Activated CD8-positive, alpha-beta memory T cell treated with anti-CD3 and anti-CD28 coated beads for 24 hours (primary cell): Measurements from ENCODE around the gene PGAP2.
"Not testable (repeated sequence)": the region's sequence is repeated elsewhere in the genome, so short reads cannot be mapped to it uniquely, and the experiment has no call there.

Experiments used
- DNase-seq: peaks from one replicate; pipeline ENCODE4 v3.0.0-alpha.2; 2020

The PGAP2 gene

DNA sequence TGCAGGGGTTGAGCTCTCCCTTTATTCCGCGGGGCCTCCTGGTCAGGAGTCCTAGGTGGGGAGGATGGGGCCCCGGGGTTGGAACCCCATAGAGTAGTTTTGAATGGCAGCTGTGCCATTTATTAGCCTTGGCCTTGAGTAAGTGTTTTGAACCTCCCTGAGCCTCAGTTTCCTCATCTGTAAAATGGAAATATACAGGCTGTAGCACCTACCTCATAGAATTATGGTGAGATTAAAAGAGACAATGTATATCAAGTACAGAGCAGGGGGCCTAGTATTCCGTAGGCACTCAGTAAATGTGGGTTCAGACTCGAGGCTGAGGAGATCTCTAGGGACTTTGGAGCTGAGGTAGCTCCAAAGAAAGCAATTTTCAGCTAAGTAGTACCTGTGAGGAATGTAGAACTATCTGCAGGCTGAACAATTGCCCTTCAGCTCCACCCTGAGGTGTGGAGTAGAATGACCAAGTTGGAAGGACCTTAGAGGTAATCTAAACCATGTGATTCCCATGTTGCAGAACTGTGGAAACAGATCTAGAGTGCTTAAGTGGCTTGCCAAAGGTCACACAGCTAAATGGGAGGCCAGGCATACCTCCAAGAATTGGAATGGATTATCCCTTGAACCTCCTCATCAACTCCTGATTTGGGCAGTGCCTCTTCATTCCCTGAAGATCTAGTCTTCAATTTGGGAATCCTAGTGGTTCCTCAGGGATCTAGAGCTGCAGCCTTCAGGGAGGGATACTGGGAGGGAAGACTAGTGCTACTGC lies 682 bp downstream of the PGAP2 start:
- DNase-seq, result no peak

DNA sequence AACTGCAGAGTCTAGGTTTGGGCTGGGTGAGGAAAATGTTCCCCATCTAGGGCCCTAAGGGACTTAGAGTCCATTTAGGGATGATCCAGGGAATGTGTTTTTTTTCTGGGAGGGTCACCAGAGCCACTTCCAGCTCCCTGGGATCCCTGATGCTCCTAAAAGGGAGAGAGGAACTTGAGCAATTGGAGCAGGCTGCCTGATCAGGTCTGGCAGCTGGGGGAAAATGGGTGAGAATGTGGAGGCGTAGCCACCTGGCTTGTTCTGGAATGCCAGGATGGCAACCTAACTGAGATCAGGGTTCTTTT lies 1.2 kb downstream of the PGAP2 start:
- DNase-seq, result no peak

DNA sequence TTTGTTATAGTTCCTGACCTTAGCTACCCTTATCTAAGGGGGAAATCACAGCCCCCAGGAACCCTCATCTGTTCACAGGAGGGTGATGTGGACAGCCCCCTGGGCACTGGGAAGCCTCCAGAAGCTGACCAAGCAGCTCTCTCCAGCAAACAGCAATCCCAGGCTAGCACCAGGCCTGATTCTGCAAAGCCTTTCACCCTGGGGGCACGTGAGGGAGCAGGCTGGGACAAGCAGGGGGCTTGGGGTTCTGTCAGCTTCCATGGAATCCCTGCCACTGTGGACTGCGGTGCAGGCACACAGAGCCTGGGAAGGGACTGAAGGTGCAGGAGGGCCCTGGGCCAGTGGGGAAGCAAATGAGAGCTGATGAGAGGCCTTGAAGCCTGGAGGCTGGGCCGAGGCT lies 2.1 kb downstream of the PGAP2 start:
- no peak for DNase-seq

- DNase-seq, result no peak
These were observed 2.6 kb downstream of the PGAP2 start for GRCh38 chr11:3810951-3811350.

GRCh38 chr11:3814832-3815231 lies 6.5 kb downstream of the PGAP2 start:
- not testable (repeated sequence) for DNase-seq

DNA sequence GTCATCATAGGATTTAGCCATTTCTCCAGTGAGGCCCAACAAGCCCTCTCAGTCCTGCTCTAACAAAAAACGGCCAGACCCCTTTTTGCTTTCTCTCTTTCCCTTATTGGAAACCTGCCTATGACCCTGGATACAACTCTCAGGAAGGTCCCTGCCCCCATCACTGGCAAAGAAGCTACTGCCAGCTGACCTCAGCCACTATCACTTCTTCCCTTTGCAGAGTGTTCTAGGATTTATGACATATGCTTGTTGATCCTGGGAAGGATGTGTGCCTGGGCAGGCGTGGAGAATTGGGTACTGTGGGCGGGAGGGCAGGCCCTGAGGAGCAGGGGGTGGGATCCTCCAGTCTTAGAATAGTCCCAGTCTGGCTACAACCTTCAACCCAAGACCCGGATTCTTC lies 7.5 kb downstream of the PGAP2 start:
- no peak for DNase-seq

- DNase-seq, result no peak
These were observed 8.3 kb downstream of the PGAP2 start for GRCh38 chr11:3816673-3817072.

- no peak for DNase-seq
These were observed 8.9 kb downstream of the PGAP2 start for GRCh38 chr11:3817181-3817800.

DNA sequence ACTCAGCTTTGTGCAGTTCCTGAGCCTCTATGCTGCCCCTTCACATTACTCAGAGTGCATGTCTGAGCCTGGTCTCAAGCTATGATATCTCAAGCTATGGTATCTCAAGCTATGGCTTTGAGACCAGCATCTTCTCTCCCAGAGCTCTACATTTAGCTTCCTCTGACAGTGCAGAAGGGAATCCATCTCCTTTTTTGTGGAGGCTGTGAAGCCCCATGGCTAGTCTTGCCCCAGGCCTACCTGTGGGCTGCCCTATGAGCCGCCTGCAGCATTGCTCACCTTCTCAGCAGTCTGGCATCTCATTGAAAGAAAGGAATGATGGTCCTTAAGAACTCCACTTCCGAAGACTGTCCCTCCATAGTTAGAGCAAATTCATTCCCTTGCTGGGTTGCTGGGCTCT lies 12.6 kb downstream of the PGAP2 start:
- no peak for DNase-seq

DNA sequence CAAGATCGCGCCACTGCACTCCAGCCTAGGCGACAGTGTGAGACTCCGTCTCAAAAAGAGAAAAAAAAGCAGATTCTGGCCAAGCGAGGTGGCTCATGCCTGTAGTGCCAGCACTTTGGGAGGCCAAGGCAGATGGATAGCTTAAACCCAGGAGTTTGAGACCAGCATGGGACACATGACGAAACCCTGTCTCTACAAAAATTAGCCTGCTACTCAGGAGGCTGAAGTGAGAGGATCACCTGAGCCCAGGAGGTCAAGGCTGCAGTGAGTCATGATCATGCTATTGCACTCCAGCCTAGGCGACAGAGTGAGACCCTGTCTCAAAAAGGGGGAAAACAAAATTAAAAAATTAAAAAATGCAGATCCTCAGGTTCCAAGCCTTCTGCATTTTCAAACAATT lies 14.0 kb downstream of the PGAP2 start:
- no peak for DNase-seq

DNA sequence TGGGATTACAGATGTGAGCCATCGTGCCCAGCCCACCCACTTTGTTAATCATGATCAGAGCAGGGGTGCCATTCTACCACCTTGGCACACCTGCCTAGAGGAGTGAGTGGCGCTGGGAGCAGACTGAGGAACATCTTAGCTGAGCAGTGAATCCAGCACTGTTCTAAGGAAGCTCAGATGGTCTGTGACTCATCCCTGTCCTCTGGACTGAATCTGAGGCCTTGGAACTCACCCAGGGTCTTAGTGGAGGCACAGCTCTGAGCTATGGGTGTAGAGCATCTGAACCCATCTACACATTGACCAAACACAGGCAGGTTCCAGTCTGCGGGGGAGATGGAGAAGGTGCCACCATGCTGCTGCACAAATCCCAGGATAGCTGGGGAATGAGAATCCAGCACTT lies 14.9 kb downstream of the PGAP2 start:
- DNase-seq, result no peak

- DNase-seq, result no peak
These were observed 15.6 kb downstream of the PGAP2 start for GRCh38 chr11:3823762-3824506.

DNA sequence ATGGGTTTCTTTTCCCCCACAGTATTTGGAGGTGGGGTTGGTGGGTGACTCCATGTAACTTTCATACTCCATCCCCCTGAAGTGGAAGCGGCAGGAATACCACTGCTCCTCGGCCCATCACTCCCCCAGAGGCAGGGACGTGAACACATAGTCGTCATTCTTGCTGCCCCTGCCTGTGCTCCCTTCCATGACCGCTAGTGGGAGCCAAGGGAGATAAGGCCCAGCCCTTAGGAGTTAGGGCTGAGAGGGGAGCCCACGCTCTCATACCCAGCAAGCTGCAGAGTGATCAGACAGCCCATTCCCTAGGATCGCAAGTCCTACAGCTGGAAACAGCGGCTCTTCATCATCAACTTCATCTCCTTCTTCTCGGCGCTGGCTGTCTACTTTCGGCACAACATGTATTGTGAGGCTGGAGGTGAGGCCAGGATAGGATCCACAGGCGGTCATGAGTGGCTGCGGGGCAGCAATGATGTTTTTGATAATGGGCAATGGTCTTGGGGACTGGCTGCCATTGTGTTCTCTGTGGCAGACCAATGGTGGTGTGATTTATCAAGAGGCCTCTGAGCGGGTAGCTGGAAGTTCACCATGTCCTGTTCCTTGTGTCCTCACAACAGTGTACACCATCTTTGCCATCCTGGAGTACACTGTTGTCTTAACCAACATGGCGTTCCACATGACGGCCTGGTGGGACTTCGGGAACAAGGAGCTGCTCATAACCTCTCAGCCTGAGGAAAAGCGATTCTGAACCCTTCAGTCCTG lies 16.5 kb downstream of the PGAP2 start:
- DNase-seq, result peak; percentile 90

GRCh38 chr11:3825473-3826154 lies 17.3 kb downstream of the PGAP2 start:
- DNase-seq, result no peak

DNA sequence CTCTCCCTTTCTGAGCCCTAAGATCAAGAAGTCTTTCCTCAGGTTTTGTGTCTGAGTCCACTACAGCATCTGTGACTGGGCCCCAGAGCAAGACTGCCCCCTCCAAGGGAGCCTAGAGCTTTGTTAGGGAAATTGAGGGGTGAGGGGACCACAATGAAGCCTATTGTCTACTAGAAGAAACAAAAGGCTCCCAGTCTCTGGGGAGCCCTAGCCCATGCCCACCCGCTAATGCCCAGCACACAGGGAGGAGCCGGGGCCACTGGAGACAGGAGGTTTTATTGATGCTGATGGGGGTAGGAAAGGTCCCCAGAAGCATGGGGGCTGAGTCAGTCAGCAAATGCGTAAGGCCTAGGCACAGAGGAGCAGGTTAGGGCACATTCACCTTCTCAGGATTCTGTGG lies 18.4 kb downstream of the PGAP2 start:
- DNase-seq, result no peak

DNA sequence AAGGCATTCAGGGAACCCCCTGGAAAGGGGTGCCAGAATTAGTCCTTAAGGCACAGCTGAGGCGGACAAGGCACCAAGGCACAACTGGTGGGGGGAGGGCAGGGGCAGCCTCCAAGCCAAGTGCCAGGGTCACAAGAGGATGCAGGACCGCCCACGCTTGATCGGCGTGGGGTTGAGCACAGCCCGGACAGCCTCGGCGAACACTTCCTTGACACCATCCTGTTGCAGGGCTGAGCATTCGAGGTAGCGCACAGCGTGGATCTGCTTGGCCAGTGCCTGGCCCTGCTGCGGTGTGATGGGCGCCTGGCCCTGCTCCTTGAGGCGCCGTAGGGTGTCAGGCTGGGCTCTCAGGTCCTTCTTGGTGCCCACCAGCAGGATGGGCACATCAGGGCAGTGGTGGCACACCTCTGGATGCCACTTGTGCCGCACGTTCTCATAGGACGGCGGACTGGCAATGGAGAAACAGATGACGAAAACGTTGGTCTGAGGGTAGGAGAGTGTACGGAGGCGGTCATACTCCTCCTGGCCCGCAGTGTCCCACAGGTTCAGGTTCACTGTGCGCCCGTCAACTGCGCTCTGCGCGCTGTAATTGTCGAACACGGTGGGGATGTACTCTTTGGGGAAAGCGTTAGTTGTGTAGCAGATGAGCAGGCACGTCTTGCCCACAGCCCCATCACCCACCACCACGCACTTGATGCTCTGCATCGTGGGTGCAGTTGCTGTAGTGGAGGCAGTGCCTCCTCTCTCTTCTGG lies 19.2 kb downstream of the PGAP2 start:
- DNase-seq, result no peak

- no peak for DNase-seq
These were observed 21.7 kb downstream of the PGAP2 start for GRCh38 chr11:3830088-3830487.

DNA sequence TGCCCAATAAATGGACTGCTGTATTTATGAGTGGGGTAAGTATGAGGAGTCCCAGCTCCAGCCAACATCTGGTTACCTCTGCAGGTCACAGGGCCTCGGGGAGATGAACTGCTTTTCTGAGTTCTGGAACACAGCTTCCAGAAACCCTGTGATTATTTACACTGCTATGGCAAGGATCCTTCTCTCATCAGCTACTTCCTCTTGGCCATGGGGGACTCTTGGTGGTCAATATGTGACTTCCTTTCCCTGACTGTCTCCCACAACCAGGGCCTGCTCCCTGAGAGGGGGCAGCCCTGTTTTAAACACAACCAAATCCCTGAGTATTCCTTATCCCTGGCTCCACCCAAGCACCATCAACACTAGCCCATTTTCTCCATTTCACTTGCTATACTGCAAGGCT lies 22.4 kb downstream of the PGAP2 start:
- DNase-seq, result no peak

- no peak for DNase-seq
These were observed 23.2 kb downstream of the PGAP2 start for GRCh38 chr11:3831378-3832239.

- no peak for DNase-seq
These were observed 24.5 kb downstream of the PGAP2 start for GRCh38 chr11:3832816-3833215.

DNA sequence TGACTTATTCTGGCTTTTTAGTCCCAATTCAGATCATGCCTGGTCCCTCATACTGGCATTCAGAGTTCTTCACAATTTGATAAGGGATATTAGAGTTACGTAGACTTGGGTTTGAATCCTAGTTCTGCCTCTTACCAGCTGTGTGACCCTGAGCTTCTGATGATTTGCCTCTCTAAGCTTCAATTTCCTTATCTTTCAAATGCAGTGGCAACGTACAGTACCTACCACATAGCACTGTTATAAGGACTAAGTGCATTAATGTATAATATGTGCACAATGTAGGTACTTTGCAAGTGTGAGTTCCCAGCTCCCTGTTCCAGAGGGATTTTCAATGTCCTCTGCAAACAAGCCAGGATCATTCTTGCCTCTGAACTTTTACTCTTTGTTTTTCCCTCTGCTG lies 25.1 kb downstream of the PGAP2 start:
- no peak for DNase-seq
